DMS114 treated with DMSO at 0.1 percent for 48 hours (cell line): ENCODE data around the gene RESF1.

Source experiments
- DNase-seq: peaks from one replicate; lab custom pipeline; 2025; ENCODE audit not compliant: unreplicated experiment; lab: John Stamatoyannopoulos, UW

RESF1 gene

DNA sequence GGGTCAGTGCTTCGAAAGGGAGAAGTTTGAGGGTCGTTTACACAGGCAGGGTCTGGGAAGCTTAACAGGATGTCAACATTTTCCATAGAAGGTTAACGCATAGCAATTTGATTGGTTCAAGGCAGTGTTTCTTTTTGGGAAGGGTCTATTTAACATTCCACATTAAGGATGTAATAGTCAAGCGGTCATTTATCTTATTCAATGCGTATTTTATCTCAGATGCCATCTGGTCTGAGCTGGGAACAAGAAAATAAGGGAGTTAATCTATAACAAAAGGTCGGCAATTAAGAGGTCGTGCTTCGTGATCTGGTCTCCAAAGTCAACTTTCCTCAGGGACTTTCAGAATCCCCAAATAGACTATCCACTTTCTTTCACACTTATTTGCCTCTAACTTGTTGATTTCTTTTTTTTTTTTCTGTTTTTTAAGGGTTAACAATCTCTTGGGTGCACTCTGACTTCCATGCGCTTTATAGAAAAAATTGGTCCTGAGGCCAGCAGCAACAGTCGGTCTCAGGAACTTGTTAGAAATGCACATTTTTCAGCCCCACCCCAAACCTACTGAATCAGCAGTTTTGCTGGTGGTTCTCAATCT lies 550 bp upstream of the RESF1 start:
- DNase-seq: no peak

DNA sequence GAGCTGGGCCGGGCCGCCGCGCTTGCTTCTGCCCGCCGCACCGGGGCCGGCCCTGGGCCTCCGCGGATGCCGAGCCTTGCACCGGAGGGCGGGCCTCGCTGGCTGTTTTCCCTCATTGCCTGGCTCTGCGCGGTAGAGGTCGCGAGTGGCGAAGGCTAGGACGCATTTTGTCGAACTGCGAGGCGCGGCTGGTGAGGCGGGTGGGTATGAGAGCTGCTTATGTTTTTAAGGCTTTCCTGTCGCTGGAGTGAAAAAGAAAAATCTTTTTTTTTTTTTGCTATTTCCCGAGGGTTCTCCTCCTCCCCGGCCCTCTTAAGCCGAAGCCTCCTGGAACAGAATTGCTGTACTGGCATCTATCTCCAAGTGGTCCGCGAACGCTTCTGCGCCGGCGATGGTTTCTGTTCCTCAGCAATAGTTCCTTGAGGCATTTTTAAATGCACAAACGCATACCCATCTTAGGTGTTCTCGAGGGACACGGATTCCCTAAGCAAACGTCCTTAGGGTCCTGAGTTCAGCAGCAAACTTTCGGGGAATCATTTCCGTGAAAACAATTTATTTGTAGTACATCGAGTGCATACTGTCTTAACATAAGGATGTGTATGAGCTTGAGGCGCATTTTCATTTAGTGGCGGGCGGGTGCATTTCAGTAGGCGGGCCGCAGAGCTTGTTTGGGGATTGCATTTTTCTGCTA lies 631 bp downstream of the RESF1 start:
- peak; percentile 69 for DNase-seq

DNA sequence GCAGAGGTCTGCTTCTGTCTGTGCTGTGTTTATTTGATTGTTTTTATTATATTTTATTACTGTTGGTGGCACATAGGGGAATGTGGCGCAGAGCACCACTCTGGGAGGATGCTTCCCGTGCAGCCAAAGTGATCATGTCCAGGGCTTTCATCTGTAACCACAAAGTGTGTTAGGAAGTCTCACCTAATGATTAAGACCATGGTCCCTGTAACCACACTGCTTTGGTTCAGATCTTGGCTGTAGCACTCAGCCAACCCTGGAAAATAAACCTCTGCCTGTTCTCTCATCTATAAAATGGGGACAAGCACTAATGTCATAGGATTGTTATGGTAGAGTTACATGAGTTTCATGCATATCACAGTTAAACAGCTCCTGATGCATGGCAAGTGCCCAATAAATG lies 1.9 kb downstream of the RESF1 start:
- no peak for DNase-seq

DNA sequence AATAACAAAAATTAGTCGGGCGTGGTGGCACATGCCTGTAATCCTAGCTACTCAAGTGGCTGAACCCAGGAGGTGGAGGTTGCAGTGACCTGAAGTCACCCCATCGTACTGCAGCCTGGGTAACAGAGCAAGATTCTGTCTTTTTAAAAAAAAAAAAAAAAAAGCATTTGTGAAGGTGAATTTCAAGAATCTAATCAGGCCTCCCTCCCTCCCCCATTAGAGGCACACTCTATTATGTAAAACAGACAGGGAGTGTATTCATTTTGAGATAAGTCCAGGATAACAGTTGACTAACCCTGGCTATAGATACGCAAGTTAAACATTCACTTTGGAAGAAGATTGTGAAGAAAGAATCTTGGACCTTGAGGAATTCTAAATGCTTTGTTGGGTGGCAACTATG lies 2.9 kb downstream of the RESF1 start:
- no peak for DNase-seq

GRCh38 chr12:31964280-31964679 lies 5.1 kb downstream of the RESF1 start:
- no peak for DNase-seq

- DNase-seq: no peak
Observed at GRCh38 chr12:31965090-31965489, 5.9 kb downstream of the RESF1 start.

DNA sequence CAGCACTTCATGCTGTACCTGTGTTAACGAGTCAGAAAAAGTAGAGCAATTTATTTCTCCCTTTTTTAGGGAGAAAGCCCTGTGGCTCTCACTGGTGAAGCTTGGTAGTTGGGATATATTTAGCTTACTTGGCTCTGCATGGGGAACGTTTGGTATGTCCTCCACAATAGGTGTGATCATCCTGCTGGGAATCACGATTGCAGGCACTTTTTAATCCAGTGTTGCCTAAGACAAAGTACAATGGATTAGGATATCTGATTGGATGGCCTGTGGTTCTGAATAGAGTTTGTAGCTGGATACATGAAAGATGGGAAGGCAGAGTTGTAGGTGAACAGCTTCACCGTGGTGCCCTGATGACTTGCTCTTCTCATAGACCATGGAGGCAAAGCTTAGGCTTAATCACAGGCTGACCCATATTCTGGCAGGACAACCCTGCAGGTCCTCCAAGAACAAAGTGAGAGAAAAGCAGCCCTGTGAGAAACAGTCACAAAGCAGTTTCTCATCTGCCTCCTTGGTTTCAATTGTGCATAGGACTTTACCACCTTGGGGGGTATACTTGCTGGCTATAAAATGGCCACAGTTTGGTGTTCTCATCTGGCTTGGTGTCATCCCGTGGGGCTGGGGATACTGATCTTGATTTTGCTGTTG lies 7.5 kb downstream of the RESF1 start:
- no peak for DNase-seq

GRCh38 chr12:31967539-31967938 lies 8.3 kb downstream of the RESF1 start:
- DNase-seq: no peak

- DNase-seq: no peak
Observed at GRCh38 chr12:31970199-31970598, 11.0 kb downstream of the RESF1 start.

- no peak for DNase-seq
Observed at GRCh38 chr12:31973818-31974217, 14.6 kb downstream of the RESF1 start.

DNA sequence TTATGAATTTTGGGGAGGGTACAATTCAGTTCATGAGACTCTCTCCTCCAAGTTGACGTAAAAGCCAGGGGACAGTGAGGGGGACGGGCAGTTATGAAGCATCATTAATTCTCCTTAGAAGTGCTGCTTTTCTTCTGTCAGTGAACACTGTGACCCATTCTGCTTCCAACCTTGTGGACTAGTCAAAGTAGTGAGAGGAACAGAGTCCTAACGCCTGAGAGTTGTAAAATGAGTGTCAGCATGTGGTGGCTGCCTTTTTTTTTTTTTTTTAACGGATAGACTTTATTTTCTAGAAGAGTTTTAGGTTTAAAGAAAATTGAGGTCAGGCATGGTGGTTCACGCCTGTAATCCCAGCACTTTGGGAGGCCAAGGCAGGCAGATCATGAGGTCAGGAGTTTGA lies 15.5 kb downstream of the RESF1 start:
- DNase-seq: no peak

- DNase-seq: no peak
Observed at GRCh38 chr12:31984806-31985591, 25.8 kb downstream of the RESF1 start.

GRCh38 chr12:31985832-31986231 lies 26.6 kb downstream of the RESF1 start:
- no peak for DNase-seq

DNA sequence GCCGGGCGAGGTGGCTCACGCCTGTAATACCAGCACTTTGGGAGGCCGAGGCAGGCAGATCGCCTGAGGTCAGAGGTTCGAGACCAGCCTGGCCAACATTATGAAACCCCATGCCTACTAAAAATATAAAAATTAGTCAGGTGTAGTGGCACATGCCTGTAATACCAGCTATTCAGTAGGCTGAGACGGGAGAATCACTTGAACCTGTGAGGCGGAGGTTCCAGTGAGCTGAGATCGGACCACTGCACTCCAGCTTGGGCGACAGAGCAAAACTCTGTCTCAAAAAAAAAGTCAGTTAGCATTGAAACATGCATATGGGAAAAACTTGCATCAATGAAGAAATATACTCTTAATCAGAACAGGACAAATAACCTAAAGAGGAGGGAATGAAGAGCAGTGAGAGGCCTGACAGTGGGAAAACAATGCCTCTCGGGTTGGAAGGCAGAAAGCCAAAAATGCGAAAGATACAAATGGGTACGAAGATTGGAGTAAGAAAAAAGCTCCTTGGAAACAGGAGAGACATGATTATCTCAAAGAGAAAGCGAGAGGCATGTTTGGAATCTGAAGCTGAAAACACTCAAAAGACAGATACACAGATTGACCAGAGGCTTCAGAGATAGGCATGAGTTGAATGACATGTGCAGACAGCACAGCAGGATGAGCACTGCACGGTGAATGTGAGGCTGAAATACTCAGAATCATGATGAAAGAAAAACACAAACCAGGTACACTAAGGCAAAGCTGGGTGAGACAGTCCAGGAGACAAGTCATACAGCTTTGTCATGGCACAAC lies 30.6 kb downstream of the RESF1 start:
- no peak for DNase-seq

- DNase-seq: no peak
Observed at GRCh38 chr12:31991146-31991545, 31.9 kb downstream of the RESF1 start.

GRCh38 chr12:31991815-31992214 lies 32.6 kb downstream of the RESF1 start:
- DNase-seq: no peak

GRCh38 chr12:31999692-32000091 lies 40.5 kb downstream of the RESF1 start:
- no peak for DNase-seq

DNA sequence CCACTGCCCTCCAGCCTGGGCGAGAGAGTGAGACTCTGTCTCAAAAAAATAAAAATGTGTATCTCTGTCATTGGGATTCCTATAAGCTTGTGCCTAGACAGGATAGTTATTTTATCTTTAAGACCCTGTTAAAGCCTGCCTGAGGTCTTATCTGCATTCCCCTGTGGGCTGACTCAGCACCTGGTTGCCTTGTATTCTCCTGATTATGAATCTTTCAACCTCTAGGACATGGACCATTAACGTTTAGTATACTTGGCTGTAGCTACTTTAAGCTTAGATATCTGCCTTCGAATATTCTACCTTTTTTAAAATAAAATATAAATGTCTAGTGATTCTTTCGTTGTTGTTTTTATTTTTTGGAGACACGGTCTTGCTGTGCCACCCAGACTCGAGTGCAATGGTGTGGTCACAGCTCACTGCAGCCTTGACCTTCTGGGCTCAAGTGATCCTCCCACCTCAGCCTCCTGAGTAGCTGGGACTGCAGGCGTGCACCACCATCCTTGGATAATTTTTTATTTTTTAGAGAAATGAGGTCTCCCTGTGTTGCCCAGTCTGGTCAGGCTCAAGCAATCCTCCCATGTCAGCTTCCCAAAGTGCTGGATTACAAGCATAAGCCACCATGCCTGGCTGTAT lies 41.3 kb downstream of the RESF1 start:
- no peak for DNase-seq

GRCh38 chr12:32002848-32003493 lies 43.8 kb downstream of the RESF1 start:
- DNase-seq: no peak

- DNase-seq: no peak
Observed at GRCh38 chr12:32003654-32004053, 44.4 kb downstream of the RESF1 start.
